Gastrocnemius medialis (tissue), 4 donors: Measurements from ENCODE around the gene PRR33. TPM values are rescaled to one million over a fixed set of nuclear protein-coding genes. Genes with fewer than 3 reads are reported as not detected.
"Not testable (repeated sequence)": the region's sequence is repeated elsewhere in the genome, so short reads cannot be mapped to it uniquely, and the experiment has no call there.

ENCODE experiments used
- ATAC-seq, 2 donors: fragments of 150-250 bp; one replicate each; pipeline ENCODE4 v1.9.1; 2016
- DNase-seq, 2 donors: peaks; one replicate each; pipeline ENCODE4 v3.0.0-alpha.2; 2019
- H3K27ac ChIP-seq, 4 donors: fragments of 200-600 bp; sonication (generic); 1 replicate in 1 of 4; 2 replicates in 3 of 4; pipeline ENCODE4 v1.5.1; 2016 to 2018; ENCODE audit warnings: mild to moderate bottlenecking in 2 of 4, moderate library complexity in 1 of 4
- H3K27me3 ChIP-seq, 3 donors: fragments of 200-600 bp; sonication (generic) in 2 of 3; 1 replicate in 1 of 3; 2 replicates in 2 of 3; pipeline versions ENCODE4 v1.5.1 to v1.6.0; 2016 to 2019; ENCODE audit warnings: mild to moderate bottlenecking in 1 of 3, moderate library complexity in 1 of 3
- H3K36me3 ChIP-seq, 2 donors: fragments of 200-600 bp; sonication (generic) in 1 of 2; one replicate each; pipeline ENCODE4 v1.5.1; 2017 to 2018
- H3K4me1 ChIP-seq, 2 donors: fragments of 200-600 bp; sonication (generic) in 1 of 2; one replicate each; pipeline ENCODE4 v1.5.1; 2016 to 2017; ENCODE audit warnings: mild to moderate bottlenecking in 2 of 2
- H3K4me3 ChIP-seq, 4 donors: fragments of 200-600 bp; sonication (generic) in 3 of 4; 1 replicate in 1 of 4; 2 replicates in 3 of 4; pipeline ENCODE4 v1.5.1; 2016 to 2019; ENCODE audit warnings: mild to moderate bottlenecking in 2 of 4
- H3K9me3 ChIP-seq, 3 donors: fragments of 200-600 bp; sonication (generic) in 2 of 3; 1 replicate in 1 of 3; 2 replicates in 2 of 3; pipeline ENCODE4 v1.5.1; 2016 to 2019
- POLR2A ChIP-seq, 2 donors: fragments of 450-650 bp; IDR thresholded peaks; one replicate each; pipeline ENCODE4 v1.6.1; 2017; ENCODE audit warnings: antibody characterized with exemption in 2 of 2, mild to moderate bottlenecking in 2 of 2, moderate library complexity in 2 of 2
- in situ Hi-C, 4 donors: fragments of 200-750 bp; cut with MboI; loops; one replicate each; pipeline versions ENCODE4 v1.15.0 to v1.8.0; 2017; ENCODE audit warnings: low sequenced_read_pairs in 4 of 4
- intact Hi-C: fragments of 100-400 bp; cut with DNase I; formaldehyde crosslinking; loops from one replicate; pipeline ENCODE4 v1.15.1; 2023; ENCODE audit warnings: low total_unique reads
- total RNA-seq, 4 donors: library from RNA; depleted of rRNA; stranded (reverse); fragments of >200 nt; gene quantifications; one replicate each; pipeline versions ENCODE4 v1.1.0 to v1.2.3, GENCODE V29; 2016
- TF ChIP-seq, protein P1 (sequence below), 5 experiments: fragments of 450-650 bp in 3 of 5; fragments of 200-600 bp in 2 of 5; sonication (generic) in 2 of 5; IDR thresholded peaks in 4 of 5; conservative IDR thresholded peaks in 1 of 5; 1 replicate in 4 of 5; 2 replicates in 1 of 5; pipeline ENCODE4 v1.5.1; 2016 to 2019; ENCODE audit warnings: antibody characterized with exemption in 5 of 5, mild to moderate bottlenecking in 3 of 5, moderate library complexity in 3 of 5

Gene PRR33
- total RNA-seq, 4 donors from 2014 or later: 0.16 to 2.3 (median 1.0) TPM

DNA sequence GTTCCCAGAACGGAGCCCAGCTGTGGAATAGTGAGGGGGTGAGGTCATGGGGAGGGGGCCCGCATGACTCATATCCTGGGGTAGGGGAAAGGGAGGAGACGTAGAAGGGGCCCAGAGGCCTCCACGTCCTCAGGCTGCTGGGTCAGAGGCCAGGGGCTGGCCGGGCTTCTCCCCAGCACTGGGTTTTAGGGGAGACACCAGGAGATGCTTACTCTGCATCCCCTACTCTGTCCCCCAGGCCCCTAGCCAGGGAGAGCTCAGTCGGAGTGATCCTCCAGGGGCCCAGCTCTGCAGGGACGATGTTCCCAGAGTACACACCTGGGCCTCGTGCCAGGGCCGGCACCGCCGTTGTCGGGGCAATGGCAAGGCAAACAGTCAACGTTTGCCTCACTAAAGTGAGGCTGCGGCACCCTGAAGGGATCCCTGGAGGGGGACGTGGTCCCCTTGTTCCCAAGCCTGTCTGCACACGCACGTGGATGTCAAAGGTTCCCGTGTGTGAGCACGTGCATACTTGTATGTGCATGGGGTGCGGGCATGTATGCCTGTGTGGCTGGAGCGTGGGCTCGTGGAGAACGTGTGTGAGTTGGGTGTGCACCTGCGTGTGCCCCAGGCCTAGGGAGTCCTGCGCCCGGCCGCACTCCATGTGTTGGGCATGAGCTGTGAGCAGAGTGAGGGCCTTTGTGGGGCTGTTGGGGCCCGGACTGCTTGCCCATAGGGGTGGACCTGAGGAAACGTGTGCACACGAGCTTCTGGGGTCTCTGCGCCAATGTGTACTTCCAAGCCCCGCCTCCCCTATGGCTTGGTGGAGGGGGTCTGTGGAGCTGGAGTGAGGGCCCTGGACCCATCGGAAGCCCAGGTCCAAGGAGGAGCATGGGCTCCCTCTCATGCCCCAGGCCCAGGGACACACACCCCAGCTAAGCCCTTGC lies 14.2 kb downstream of the PRR33 start:
- Histone ChIP-seq H3K27ac (peak overlapping the region; percentile 84 to 89 (median 88)), H3K9me3 (no peaks in the 10 kb centered on the region), H3K36me3 (no peaks in the 10 kb centered on the region), H3K4me1 (peaks cover 26 to 45% of the 10 kb centered on the region in 2 donors), H3K27me3 (peaks cover 11 to 21% (median 19%) of the 10 kb centered on the region in 3 donors), H3K4me3 (no peak overlapping the region)
- ATAC-seq: no peak
- in situ Hi-C loops: loop anchor here in 1 of 4 donors (25.0 kb wide), 1 partner anchor 285 kb away; the partner anchor contains the start of genes INS and TH
- intact Hi-C loops: no loop called here
- no peak for TF ChIP-seq POLR2A (IDR thresholded peaks at IDR 0.05)
- TF ChIP-seq, protein P1, sequence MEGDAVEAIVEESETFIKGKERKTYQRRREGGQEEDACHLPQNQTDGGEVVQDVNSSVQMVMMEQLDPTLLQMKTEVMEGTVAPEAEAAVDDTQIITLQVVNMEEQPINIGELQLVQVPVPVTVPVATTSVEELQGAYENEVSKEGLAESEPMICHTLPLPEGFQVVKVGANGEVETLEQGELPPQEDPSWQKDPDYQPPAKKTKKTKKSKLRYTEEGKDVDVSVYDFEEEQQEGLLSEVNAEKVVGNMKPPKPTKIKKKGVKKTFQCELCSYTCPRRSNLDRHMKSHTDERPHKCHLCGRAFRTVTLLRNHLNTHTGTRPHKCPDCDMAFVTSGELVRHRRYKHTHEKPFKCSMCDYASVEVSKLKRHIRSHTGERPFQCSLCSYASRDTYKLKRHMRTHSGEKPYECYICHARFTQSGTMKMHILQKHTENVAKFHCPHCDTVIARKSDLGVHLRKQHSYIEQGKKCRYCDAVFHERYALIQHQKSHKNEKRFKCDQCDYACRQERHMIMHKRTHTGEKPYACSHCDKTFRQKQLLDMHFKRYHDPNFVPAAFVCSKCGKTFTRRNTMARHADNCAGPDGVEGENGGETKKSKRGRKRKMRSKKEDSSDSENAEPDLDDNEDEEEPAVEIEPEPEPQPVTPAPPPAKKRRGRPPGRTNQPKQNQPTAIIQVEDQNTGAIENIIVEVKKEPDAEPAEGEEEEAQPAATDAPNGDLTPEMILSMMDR (IDR thresholded peaks at IDR 0.05 in 4 of 5, conservative IDR thresholded peaks at IDR 0.05 in 1 of 5): no peak
- DNase-seq: peak in 1 of 2 donors; percentile 36

GRCh38 chr11:1876361-1877063 lies 15.2 kb downstream of the PRR33 start:
- in situ Hi-C loops (loop anchor here in 1 of 4 donors (25.0 kb wide), 1 partner anchor 286 kb away; the partner anchor contains the start of genes INS and TH), intact Hi-C loops (no loop called here)
- peak overlapping the region; percentile 84 to 89 (median 88) for H3K27ac ChIP-seq
- H3K9me3 ChIP-seq: no peaks in the 10 kb centered on the region
- H3K36me3 ChIP-seq: no peaks in the 10 kb centered on the region
- H3K4me3 ChIP-seq: peak overlapping the region in 3 of 4 donors; percentile 15 to 27 (median 27)
- no peak for TF ChIP-seq POLR2A (IDR thresholded peaks at IDR 0.05)
- TF ChIP-seq, protein P1 (IDR thresholded peaks at IDR 0.05 in 4 of 5, conservative IDR thresholded peaks at IDR 0.05 in 1 of 5): peak; percentile 56 to 84 (median 69)
- ATAC-seq: peak; percentile 31 to 35
- DNase-seq: peak in 1 of 2 donors; percentile 62
- H3K27me3 ChIP-seq: peaks cover 11 to 30% (median 27%) of the 10 kb centered on the region in 3 donors
- peaks cover 17 to 35% of the 10 kb centered on the region in 2 donors for H3K4me1 ChIP-seq

GRCh38 chr11:1875851-1876301 lies 15.8 kb downstream of the PRR33 start:
- in situ Hi-C loops: loop anchor here in 1 of 4 donors (25.0 kb wide), 1 partner anchor 286 kb away; the partner anchor contains the start of genes INS and TH
- peak overlapping the region; percentile 84 to 89 (median 88) for H3K27ac ChIP-seq
- H3K9me3 ChIP-seq, H3K36me3 ChIP-seq, ATAC-seq, DNase-seq, intact Hi-C loops: not testable (repeated sequence)
- H3K4me3 ChIP-seq: peak overlapping the region in 2 of 4 donors; percentile 27
- peaks cover 18 to 36% (median 34%) of the 10 kb centered on the region in 3 donors for H3K27me3 ChIP-seq
- H3K4me1 ChIP-seq: peaks cover 11 to 29% of the 10 kb centered on the region in 2 donors

DNA sequence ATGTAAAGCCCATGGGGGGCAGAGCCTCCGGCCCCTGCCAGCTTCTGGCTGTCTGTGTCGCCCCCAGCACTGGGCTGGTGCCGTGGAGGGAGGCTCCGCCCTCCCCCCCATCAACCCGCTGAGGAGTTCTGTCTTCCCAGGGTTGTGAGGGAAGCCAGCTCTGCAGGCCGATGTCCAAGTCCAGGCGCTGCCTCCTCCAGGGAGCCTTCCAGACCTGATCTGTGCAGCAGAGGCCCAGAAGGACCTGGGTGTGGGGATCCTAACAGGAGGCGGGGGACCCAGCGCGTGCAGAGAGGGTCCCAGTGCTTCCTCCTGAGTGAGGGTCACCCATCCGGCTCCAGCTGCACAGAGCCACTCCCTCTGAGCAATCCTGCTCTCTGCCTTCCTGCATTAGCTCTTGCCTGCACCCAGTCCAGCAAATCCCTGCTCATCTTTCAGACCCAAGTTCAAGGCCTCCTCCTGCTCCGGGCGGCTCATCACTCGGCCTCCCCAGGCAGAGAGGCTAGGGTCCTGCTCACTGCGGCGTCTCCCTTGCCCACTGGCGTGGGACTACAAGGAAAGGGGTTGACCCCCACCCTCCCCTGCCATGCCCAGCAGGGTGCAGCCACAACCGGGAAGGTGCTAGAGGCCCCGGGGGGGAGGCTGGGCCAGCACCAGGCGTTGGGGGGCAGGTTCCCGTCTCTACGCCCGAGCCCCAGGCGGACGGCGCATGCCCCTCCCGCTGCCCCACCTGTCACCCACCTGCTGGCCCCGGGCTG lies 16.4 kb downstream of the PRR33 start:
- DNase-seq (peak in 1 of 2 donors; percentile 18), ATAC-seq (no peak)
- peak overlapping the region; percentile 84 to 89 (median 88) for H3K27ac ChIP-seq
- peaks cover 6 to 23% of the 10 kb centered on the region in 2 donors for H3K4me1 ChIP-seq
- intact Hi-C loops: no loop called here
- no peaks in the 10 kb centered on the region for H3K9me3 ChIP-seq
- no peaks in the 10 kb centered on the region for H3K36me3 ChIP-seq
- peak overlapping the region in 1 of 4 donors; percentile 5 for H3K4me3 ChIP-seq
- TF ChIP-seq, protein P1 (IDR thresholded peaks at IDR 0.05 in 4 of 5, conservative IDR thresholded peaks at IDR 0.05 in 1 of 5): no peak
- TF ChIP-seq POLR2A (IDR thresholded peaks at IDR 0.05): no peak
- peaks cover 20 to 42% (median 40%) of the 10 kb centered on the region in 3 donors for H3K27me3 ChIP-seq
- in situ Hi-C loops: loop anchor here in 1 of 4 donors (25.0 kb wide), 1 partner anchor 287 kb away; the partner anchor contains the start of genes INS and TH

DNA sequence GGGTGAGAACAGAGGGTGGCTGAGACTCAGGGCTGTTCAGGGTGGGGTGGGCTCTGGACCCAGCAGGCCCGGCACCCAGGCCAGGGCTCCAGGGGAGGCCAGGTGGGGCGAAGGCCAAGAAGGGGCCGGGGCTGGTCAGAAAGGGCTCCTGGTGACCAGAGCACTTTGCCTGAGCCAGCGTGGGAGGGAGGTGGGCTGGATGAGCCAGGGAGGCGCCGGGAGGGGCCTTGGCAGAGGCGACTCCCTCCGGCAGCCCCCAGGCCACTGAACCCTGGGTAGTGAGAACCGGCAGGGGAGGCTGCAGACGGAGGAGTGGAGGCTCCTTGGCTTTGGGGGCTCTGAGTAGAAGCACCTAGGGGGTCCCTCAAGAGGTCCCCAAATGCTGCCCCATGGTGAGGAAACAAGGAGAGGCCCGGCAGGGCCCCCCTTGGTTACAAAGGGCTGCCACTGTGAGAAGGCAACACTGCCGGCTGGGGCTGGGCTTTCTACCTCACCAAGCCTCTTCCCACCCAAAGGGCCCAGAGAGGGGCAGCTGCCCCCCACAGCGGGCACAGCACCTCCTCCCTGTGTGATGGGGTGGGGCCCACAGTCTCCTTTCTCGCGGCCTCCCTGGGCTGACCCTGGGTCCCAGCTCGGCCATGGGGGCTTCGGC lies 17.1 kb downstream of the PRR33 start:
- H3K4me3 ChIP-seq, H3K9me3 ChIP-seq, ATAC-seq, H3K36me3 ChIP-seq, DNase-seq, intact Hi-C loops: not testable (repeated sequence)
- peaks cover 26 to 49% (median 47%) of the 10 kb centered on the region in 3 donors for H3K27me3 ChIP-seq
- in situ Hi-C loops: loop anchor here in 1 of 4 donors (25.0 kb wide), 1 partner anchor 288 kb away; the partner anchor contains the start of genes INS and TH
- peak overlapping the region; percentile 84 to 89 (median 88) for H3K27ac ChIP-seq
- peaks cover 0 to 19% of the 10 kb centered on the region in 2 donors for H3K4me1 ChIP-seq

- peak overlapping the region; percentile 58 to 73 (median 66) for H3K27ac ChIP-seq
- peak overlapping the region in 1 of 4 donors; percentile 37 for H3K4me3 ChIP-seq
- ATAC-seq, H3K9me3 ChIP-seq, intact Hi-C loops, in situ Hi-C loops, H3K36me3 ChIP-seq: not testable (repeated sequence)
- H3K27me3 ChIP-seq: peaks cover 32 to 56% (median 55%) of the 10 kb centered on the region in 3 donors
- DNase-seq: peak in 1 of 2 donors; percentile 2
- peaks cover 0 to 23% of the 10 kb centered on the region in 2 donors for H3K4me1 ChIP-seq
Measured at GRCh38 chr11:1873813-1874150, 17.9 kb downstream of the PRR33 start.
